HEK293 (cell line): ENCODE data around the gene RANBP3L.

Experiments
- CTCF ChIA-PET: fragments of 350-600 bp; formaldehyde crosslinking; extraction: SDS; loops from one replicate; lab custom pipeline; 2021; ENCODE audit warnings: antibody characterized with exemption; lab: Yijun Ruan, JAX
- POLR2A ChIA-PET: fragments of 300-600 bp; formaldehyde crosslinking; extraction: SDS; loops from one replicate; lab custom pipeline; 2020; ENCODE audit warnings: antibody characterized with exemption, inconsistent platforms; lab: Yijun Ruan, JAX
- H3K27ac ChIP-seq: fragments of 200-500 bp; sonication (Bioruptor generic); 2 replicates; pipeline ENCODE4 v1.5.1; 2014; ENCODE audit warnings: low read depth, low read length, control low read depth, inconsistent platforms; ENCODE audit errors: extremely low read depth
- H3K36me3 ChIP-seq, 2 experiments: fragments of 200-500 bp in 1 of 2; sonication (Bioruptor generic) in 1 of 2; 1 replicate in 1 of 2; 2 replicates in 1 of 2; pipeline ENCODE4 v1.5.1; 2014 to 2017; ENCODE audit warnings: inconsistent platforms in 2 of 2, low read length in 2 of 2; ENCODE audit not compliant: control insufficient read depth in 2 of 2, insufficient read depth in 1 of 2
- H3K4me1 ChIP-seq: fragments of 200-500 bp; sonication (Bioruptor generic); 2 replicates; pipeline ENCODE4 v1.5.1; 2014; ENCODE audit warnings: mild to moderate bottlenecking, low read length, inconsistent platforms; ENCODE audit not compliant: control insufficient read depth, insufficient read depth
- H3K4me3 ChIP-seq: 2 replicates; pipeline ENCODE4 v1.5.1; 2011; ENCODE audit warnings: low read depth, mild to moderate bottlenecking, control low read depth, low read length, moderate library complexity
- H3K9me3 ChIP-seq: fragments of 200-500 bp; sonication (Bioruptor generic); 2 replicates; pipeline ENCODE4 v1.5.1; 2014; ENCODE audit warnings: low read depth, low read length, inconsistent platforms; ENCODE audit not compliant: control insufficient read depth, insufficient read depth
- FEZF1 ChIP-seq: fragments of 450-650 bp; formaldehyde crosslinking; IDR thresholded peaks from 2 replicates; pipeline ENCODE4 v1.5.1; 2016; ENCODE audit warnings: missing biosample characterization, missing genetic modification characterization
- GFI1B ChIP-seq: fragments of 450-650 bp; formaldehyde crosslinking; IDR thresholded peaks from 2 replicates; pipeline ENCODE4 v1.5.1; 2016; ENCODE audit warnings: missing biosample characterization, missing genetic modification characterization
- GLIS1 ChIP-seq: fragments of 450-650 bp; formaldehyde crosslinking; IDR thresholded peaks from 2 replicates; pipeline ENCODE4 v1.5.1; 2016; ENCODE audit warnings: missing biosample characterization, missing genetic modification characterization
- HOXC10 ChIP-seq: sonication (generic); formaldehyde crosslinking; IDR thresholded peaks from 2 replicates; pipeline ENCODE4 v1.8.1; 2023; ENCODE audit warnings: mild to moderate bottlenecking, missing genetic modification reagents
- MEIS1 ChIP-seq: sonication (generic); formaldehyde crosslinking; IDR thresholded peaks from 2 replicates; pipeline ENCODE4 v1.8.1; 2022; ENCODE audit warnings: missing genetic modification reagents, mild to moderate bottlenecking, borderline replicate concordance
- YY2 ChIP-seq: fragments of 450-650 bp; formaldehyde crosslinking; IDR thresholded peaks from 2 replicates; pipeline ENCODE4 v1.5.1; 2016; ENCODE audit warnings: missing biosample characterization, missing genetic modification characterization
- ZIC2 ChIP-seq: fragments of 450-650 bp; formaldehyde crosslinking; IDR thresholded peaks from 2 replicates; pipeline ENCODE4 v1.5.1; 2016; ENCODE audit warnings: missing biosample characterization, missing genetic modification characterization
- ZNF16 ChIP-seq: fragments of 450-650 bp; formaldehyde crosslinking; IDR thresholded peaks from 2 replicates; pipeline ENCODE4 v1.5.1; 2016; ENCODE audit warnings: low read depth, missing biosample characterization, missing genetic modification characterization
- ZNF18 ChIP-seq: fragments of 450-650 bp; formaldehyde crosslinking; IDR thresholded peaks from 2 replicates; pipeline ENCODE4 v1.5.1; 2016; ENCODE audit warnings: missing biosample characterization, missing genetic modification characterization
- ZNF211 ChIP-seq: fragments of 450-650 bp; formaldehyde crosslinking; IDR thresholded peaks from 2 replicates; pipeline ENCODE4 v1.5.1; 2016; ENCODE audit warnings: low read depth, missing biosample characterization, missing genetic modification characterization
- ZNF214 ChIP-seq: fragments of 450-650 bp; formaldehyde crosslinking; IDR thresholded peaks from 2 replicates; pipeline ENCODE4 v1.5.1; 2017; ENCODE audit warnings: missing biosample characterization, mild to moderate bottlenecking, missing genetic modification characterization, borderline replicate concordance
- ZNF239 ChIP-seq: fragments of 450-650 bp; formaldehyde crosslinking; IDR thresholded peaks from 2 replicates; pipeline ENCODE4 v1.5.1; 2016; ENCODE audit warnings: missing biosample characterization, missing genetic modification characterization
- ZNF266 ChIP-seq: fragments of 450-650 bp; formaldehyde crosslinking; IDR thresholded peaks from 2 replicates; pipeline ENCODE4 v1.5.1; 2016; ENCODE audit warnings: missing biosample characterization, missing genetic modification characterization, low read depth
- ZNF404 ChIP-seq: fragments of 450-650 bp; formaldehyde crosslinking; IDR thresholded peaks from 2 replicates; pipeline ENCODE4 v1.5.1; 2017; ENCODE audit warnings: missing biosample characterization, missing genetic modification characterization
- ZNF518A ChIP-seq: fragments of 450-650 bp; formaldehyde crosslinking; conservative IDR thresholded peaks from 2 replicates; pipeline ENCODE4 v1.5.1; 2016; ENCODE audit warnings: low read depth, missing biosample characterization, missing genetic modification characterization
- ZNF521 ChIP-seq: fragments of 450-650 bp; formaldehyde crosslinking; IDR thresholded peaks from 2 replicates; pipeline ENCODE4 v1.5.1; 2017; ENCODE audit warnings: missing biosample characterization, mild to moderate bottlenecking, missing genetic modification characterization
- ZNF561 ChIP-seq: fragments of 450-650 bp; IDR thresholded peaks from 2 replicates; pipeline ENCODE4 v1.5.1; 2018; ENCODE audit warnings: missing biosample characterization, missing genetic modification characterization, borderline replicate concordance
- ZNF777 ChIP-seq: fragments of 450-650 bp; formaldehyde crosslinking; IDR thresholded peaks from 2 replicates; pipeline ENCODE4 v1.5.1; 2017; ENCODE audit warnings: missing biosample characterization, missing genetic modification characterization, borderline replicate concordance
- TF ChIP-seq, protein P1 (sequence below): fragments of 450-650 bp; formaldehyde crosslinking; IDR thresholded peaks from 2 replicates; pipeline ENCODE4 v1.5.1; 2017; ENCODE audit warnings: missing biosample characterization, missing genetic modification characterization

Gene RANBP3L

GRCh38 chr5:36217567-36217966 is 84.1 kb downstream of the RANBP3L start:
- CTCF ChIA-PET: interaction anchor here (1.0 to 1.6 kb wide), 6 partner anchors 20 to 254 kb away, joined by 3 to 7 read pairs (median 6); partner anchors contain the start of gene NADK2
- peaks cover 16 to 30% of the 10 kb centered on the region in 2 experiments for H3K36me3 ChIP-seq
- no peak overlapping the region for H3K4me3 ChIP-seq
- no peak for TF ChIP-seq ZNF777 (tag by site-specific recombination)
- TF ChIP-seq ZNF16 (tag by site-specific recombination): no peak
- TF ChIP-seq ZNF211 (tag by site-specific recombination): no peak
- no peak for TF ChIP-seq ZNF521
- no peak for TF ChIP-seq ZNF214 (tag by site-specific recombination)
- TF ChIP-seq ZNF18 (tag by site-specific recombination): no peak
- TF ChIP-seq, protein P1, sequence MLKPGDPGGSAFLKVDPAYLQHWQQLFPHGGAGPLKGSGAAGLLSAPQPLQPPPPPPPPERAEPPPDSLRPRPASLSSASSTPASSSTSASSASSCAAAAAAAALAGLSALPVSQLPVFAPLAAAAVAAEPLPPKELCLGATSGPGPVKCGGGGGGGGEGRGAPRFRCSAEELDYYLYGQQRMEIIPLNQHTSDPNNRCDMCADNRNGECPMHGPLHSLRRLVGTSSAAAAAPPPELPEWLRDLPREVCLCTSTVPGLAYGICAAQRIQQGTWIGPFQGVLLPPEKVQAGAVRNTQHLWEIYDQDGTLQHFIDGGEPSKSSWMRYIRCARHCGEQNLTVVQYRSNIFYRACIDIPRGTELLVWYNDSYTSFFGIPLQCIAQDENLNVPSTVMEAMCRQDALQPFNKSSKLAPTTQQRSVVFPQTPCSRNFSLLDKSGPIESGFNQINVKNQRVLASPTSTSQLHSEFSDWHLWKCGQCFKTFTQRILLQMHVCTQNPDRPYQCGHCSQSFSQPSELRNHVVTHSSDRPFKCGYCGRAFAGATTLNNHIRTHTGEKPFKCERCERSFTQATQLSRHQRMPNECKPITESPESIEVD (tag by site-specific recombination): no peak
- no peak for TF ChIP-seq GFI1B (tag by site-specific recombination)
- no peak for TF ChIP-seq ZNF404 (tag by site-specific recombination)
- TF ChIP-seq ZNF266 (tag by site-specific recombination): no peak
- no peak for TF ChIP-seq ZNF561 (tag by site-specific recombination)
- H3K9me3 ChIP-seq: no peaks in the 10 kb centered on the region
- no peak overlapping the region for H3K27ac ChIP-seq
- POLR2A ChIA-PET: no interaction called here
- H3K4me1 ChIP-seq: 0 out of 2 replicates have a peak, but pooled peaks cover 2% of the 10 kb centered on the region

GRCh38 chr5:36215910-36216309 is 85.8 kb downstream of the RANBP3L start:
- TF ChIP-seq HOXC10 (CRISPR knock-in tag): no peak
- no peak for TF ChIP-seq ZNF239 (tag by site-specific recombination)
- no peak for TF ChIP-seq ZNF518A
- TF ChIP-seq YY2: no peak
- TF ChIP-seq GLIS1 (tag by site-specific recombination): peak; percentile 64
- TF ChIP-seq MEIS1 (CRISPR knock-in tag): no peak
- TF ChIP-seq FEZF1: peak; percentile 62
- peak; percentile 53 for TF ChIP-seq ZIC2 (tag by site-specific recombination)
- CTCF ChIA-PET: interaction anchor here (1.3 kb wide), 1 partner anchor 137 kb away, joined by 5 read pairs; no protein-coding TSS in a partner anchor
- H3K27ac ChIP-seq: no peak overlapping the region
- no peaks in the 10 kb centered on the region for H3K9me3 ChIP-seq
- H3K36me3 ChIP-seq: peaks cover 25 to 30% of the 10 kb centered on the region in 2 experiments
- H3K4me1 ChIP-seq: 0 out of 2 replicates have a peak, but pooled peaks cover 2% of the 10 kb centered on the region
- POLR2A ChIA-PET: no interaction called here
- no peak overlapping the region for H3K4me3 ChIP-seq
